Endothelial cell of umbilical vein (primary cell): ENCODE results near the gene DNM2.

ENCODE experiments used
- CTCF ChIP-seq, 2 donors: IDR thresholded peaks; 1 replicate in 1 of 2; 2 replicates in 1 of 2; pipeline ENCODE4 v1.5.1; 2011; ENCODE audit warnings: low read length in 2 of 2, mild to moderate bottlenecking in 2 of 2, moderate library complexity in 2 of 2, control low read depth in 1 of 2, inconsistent platforms in 1 of 2, low read depth in 1 of 2; ENCODE audit not compliant: insufficient read depth in 1 of 2; ENCODE audit errors: extremely low read depth in 1 of 2
- EZH2 ChIP-seq: IDR thresholded peaks from 2 replicates; pipeline ENCODE4 v1.6.1; 2012; ENCODE audit warnings: borderline replicate concordance, low read depth, mild to moderate bottlenecking, moderate library complexity, low read length, inconsistent platforms; ENCODE audit not compliant: severe bottlenecking
- MAX ChIP-seq: IDR thresholded peaks from 2 replicates; pipeline ENCODE4 v1.6.1; 2011; ENCODE audit not compliant: insufficient read depth, insufficient read length
- MYC ChIP-seq: IDR thresholded peaks from one replicate; pipeline ENCODE4 v1.6.1; 2011; ENCODE audit warnings: mild to moderate bottlenecking, low read depth, low read length
- POLR2A ChIP-seq: IDR thresholded peaks from 2 replicates; pipeline ENCODE4 v1.6.1; 2012; ENCODE audit warnings: low read depth, mild to moderate bottlenecking, control low read depth, low read length
- POLR2AphosphoS5 ChIP-seq: IDR thresholded peaks from 2 replicates; pipeline ENCODE4 v1.6.1; 2012; ENCODE audit warnings: low read depth, mild to moderate bottlenecking, control low read depth, low read length, moderate library complexity; ENCODE audit not compliant: insufficient read depth

GRCh38 chr19:10720607-10721125 lies 2.8 kb downstream of the DNM2 start:
- TF ChIP-seq EZH2 (no peak), POLR2A (no peak), POLR2AphosphoS5 (no peak), CTCF (IDR thresholded peaks at IDR 0.05; ENCODE audit: extremely low read depth in 1 of 2, insufficient read depth in 1 of 2, low read depth in 1 of 2, low read length in 2 of 2) (no peak), MYC (no peak), MAX (no peak)
